OCI-LY1 (cell line): Measurements from ENCODE around the gene HS3ST4.
"Not testable (repeated sequence)": the region's sequence is repeated elsewhere in the genome, so short reads cannot be mapped to it uniquely, and the experiment has no call there.

Experiments used
- H2AFZ ChIP-seq: fragments of 200-600 bp; sonication (generic), shearing (Covaris generic); 2 replicates; pipeline ENCODE4 v1.6.0; 2014; ENCODE audit warnings: antibody characterized with exemption, mild to moderate bottlenecking, low read length
- H3F3A ChIP-seq: fragments of 200-600 bp; sonication (generic), shearing (Covaris generic); 2 replicates; pipeline ENCODE4 v1.6.0; 2014; ENCODE audit warnings: mild to moderate bottlenecking, antibody characterized with exemption, low read length, moderate library complexity; ENCODE audit not compliant: insufficient read depth
- H3K27ac ChIP-seq: fragments of 200-600 bp; sonication (generic); 2 replicates; pipeline ENCODE4 v1.5.1; 2014; ENCODE audit warnings: low read length, mixed run types, mild to moderate bottlenecking, low read depth; ENCODE audit not compliant: poor library complexity, severe bottlenecking
- H3K27me3 ChIP-seq: fragments of 200-600 bp; sonication (generic); 2 replicates; pipeline ENCODE4 v1.6.0; 2014; ENCODE audit warnings: antibody characterized with exemption, mild to moderate bottlenecking, low read length, moderate library complexity; ENCODE audit not compliant: insufficient read depth
- H3K36me3 ChIP-seq: fragments of 200-600 bp; sonication (generic); 2 replicates; pipeline ENCODE4 v1.6.1; 2014; ENCODE audit warnings: mild to moderate bottlenecking, antibody characterized with exemption, low read length, moderate library complexity, mixed read lengths; ENCODE audit not compliant: insufficient read depth
- H3K4me1 ChIP-seq: fragments of 200-600 bp; sonication (generic); 2 replicates; pipeline ENCODE4 v1.5.1; 2014; ENCODE audit warnings: mild to moderate bottlenecking, low read length, moderate library complexity; ENCODE audit not compliant: insufficient read depth, severe bottlenecking
- H3K4me2 ChIP-seq: fragments of 200-600 bp; sonication (generic), shearing (Covaris generic); 2 replicates; pipeline ENCODE4 v1.6.1; 2014; ENCODE audit warnings: low read length
- H3K4me3 ChIP-seq: fragments of 200-600 bp; sonication (generic); 2 replicates; pipeline ENCODE4 v1.5.1; 2014; ENCODE audit warnings: low read length, low read depth, mild to moderate bottlenecking, mixed read lengths; ENCODE audit not compliant: poor library complexity, severe bottlenecking
- H3K79me2 ChIP-seq: fragments of 200-600 bp; shearing (Covaris generic); 2 replicates; pipeline ENCODE4 v1.6.1; 2016; ENCODE audit warnings: mixed run types, low read length, mixed read lengths; ENCODE audit not compliant: insufficient read depth
- H3K9ac ChIP-seq: fragments of 200-600 bp; sonication (generic), shearing (Covaris generic); 2 replicates; pipeline ENCODE4 v1.6.1; 2014; ENCODE audit warnings: mild to moderate bottlenecking, low read length, mixed read lengths
- H3K9me2 ChIP-seq: fragments of 200-600 bp; sonication (generic), shearing (Covaris generic); 2 replicates; pipeline ENCODE4 v1.6.1; 2014; ENCODE audit warnings: low read depth, mild to moderate bottlenecking, low read length, mixed read lengths
- H3K9me3 ChIP-seq: fragments of 200-600 bp; shearing (Covaris generic); 2 replicates; pipeline ENCODE4 v1.6.1; 2014; ENCODE audit warnings: low read length, mixed read lengths
- H4K20me1 ChIP-seq: fragments of 200-600 bp; sonication (generic), shearing (Covaris generic); 2 replicates; pipeline ENCODE4 v1.6.0; 2016; ENCODE audit warnings: mild to moderate bottlenecking, low read length; ENCODE audit not compliant: insufficient read depth
- CTCF ChIP-seq: fragments of 200-600 bp; sonication (generic), shearing (Covaris generic); IDR thresholded peaks from 2 replicates; pipeline ENCODE4 v1.5.1; 2017; ENCODE audit warnings: mild to moderate bottlenecking, antibody characterized with exemption, low read length, moderate library complexity, mixed read lengths
- EZH2 ChIP-seq: fragments of 200-600 bp; sonication (generic), shearing (Covaris generic); IDR thresholded peaks from 2 replicates; pipeline ENCODE4 v1.8.0; 2017; ENCODE audit warnings: borderline replicate concordance, mixed run types, mild to moderate bottlenecking, antibody characterized with exemption, low read length, moderate library complexity, mixed read lengths

Gene HS3ST4

GRCh38 chr16:26026709-26027450, 335.1 kb downstream of the HS3ST4 start:
- Histone ChIP-seq H3K9ac (no peak overlapping the region), H3K27me3 (no peaks in the 10 kb centered on the region), H3K4me3 (no peak overlapping the region), H3K36me3 (no peaks in the 10 kb centered on the region), H3K4me2 (no peak overlapping the region), H4K20me1 (no peaks in the 10 kb centered on the region), H2AFZ (no peak overlapping the region), H3F3A (no peaks in the 10 kb centered on the region), H3K79me2 (no peaks in the 10 kb centered on the region), H3K9me3 (no peaks in the 10 kb centered on the region), H3K27ac (no peak overlapping the region), H3K4me1 (no peaks in the 10 kb centered on the region), H3K9me2 (no peaks in the 10 kb centered on the region)
- TF ChIP-seq CTCF: no peak
- no peak for TF ChIP-seq EZH2

GRCh38 chr16:26031286-26031685, 339.5 kb downstream of the HS3ST4 start:
- no peak overlapping the region for H3K27ac ChIP-seq
- no peak overlapping the region for H2AFZ ChIP-seq
- H3F3A ChIP-seq: no peaks in the 10 kb centered on the region
- no peak overlapping the region for H3K4me2 ChIP-seq
- no peak overlapping the region for H3K4me3 ChIP-seq
- H3K79me2 ChIP-seq: no peaks in the 10 kb centered on the region
- H3K27me3 ChIP-seq: no peaks in the 10 kb centered on the region
- TF ChIP-seq CTCF: no peak
- TF ChIP-seq EZH2: no peak
- no peaks in the 10 kb centered on the region for H3K9me2 ChIP-seq
- H4K20me1 ChIP-seq: no peaks in the 10 kb centered on the region
- H3K9ac ChIP-seq: no peak overlapping the region
- H3K4me1 ChIP-seq: no peaks in the 10 kb centered on the region
- no peaks in the 10 kb centered on the region for H3K36me3 ChIP-seq
- H3K9me3 ChIP-seq: no peaks in the 10 kb centered on the region

GRCh38 chr16:26032661-26033060, 340.9 kb downstream of the HS3ST4 start:
- not testable (repeated sequence) for H3K36me3 ChIP-seq, H3K9me3 ChIP-seq

More at GRCh38 chr16:26032661-26033060, 340.9 kb downstream of the HS3ST4 start:
- H3K79me2 ChIP-seq, H3K4me3 ChIP-seq, H2AFZ ChIP-seq, H3K4me1 ChIP-seq, H3K9me2 ChIP-seq, H3K27ac ChIP-seq, H3K9ac ChIP-seq, H3K27me3 ChIP-seq, H3F3A ChIP-seq, H4K20me1 ChIP-seq, H3K4me2 ChIP-seq: not testable (repeated sequence)
